Measurements from ENCODE around the gene GTF2I. TPM values are rescaled to one million over a fixed set of nuclear protein-coding genes. Genes with fewer than 3 reads are reported as not detected.
"Not testable (repeated sequence)": the region's sequence is repeated elsewhere in the genome, so short reads cannot be mapped to it uniquely, and the experiment has no call there.

GTF2I gene
- total RNA-seq (2014; rRNA removed; shearing (Covaris generic)) = 178 and 188 TPM in 2 replicates

GRCh38 chr7:74657692-74658177 lies at the start of gene GTF2I:
GTF2I (plus strand) TSS chr7:74657718; CDS start chr7:74689129, 31,411 bp downstream.
- DNase-seq (ENCODE audit: low spot score) = no peak

- DNase-seq (ENCODE audit: low spot score) = peak; percentile 53
These were observed 45.3 kb upstream of the GTF2I start for GRCh38 chr7:74612015-74612829.

- DNase-seq (ENCODE audit: low spot score) = no peak
These were observed 41.4 kb upstream of the GTF2I start for GRCh38 chr7:74615933-74616780.

- no peak for DNase-seq (ENCODE audit: low spot score)
These were observed 40.3 kb upstream of the GTF2I start for GRCh38 chr7:74617180-74617744.

- no peak for DNase-seq (ENCODE audit: low spot score)
These were observed 38.2 kb upstream of the GTF2I start for GRCh38 chr7:74619235-74619860.

- DNase-seq (ENCODE audit: low spot score) = no peak
These were observed 35.2 kb upstream of the GTF2I start for GRCh38 chr7:74622228-74622749.

GRCh38 chr7:74623135-74623534 lies 34.4 kb upstream of the GTF2I start:
- no peak for DNase-seq (ENCODE audit: low spot score)

GRCh38 chr7:74625446-74625845 lies 32.1 kb upstream of the GTF2I start:
- peak; percentile 42 for DNase-seq (ENCODE audit: low spot score)

- DNase-seq (ENCODE audit: low spot score) = no peak
These were observed 29.7 kb upstream of the GTF2I start for GRCh38 chr7:74627661-74628411.

- DNase-seq (ENCODE audit: low spot score) = no peak
These were observed 25.0 kb upstream of the GTF2I start for GRCh38 chr7:74632505-74632904.

GRCh38 chr7:74633451-74633921 lies 24.0 kb upstream of the GTF2I start:
- peak; percentile 47 for DNase-seq (ENCODE audit: low spot score)

GRCh38 chr7:74637745-74638144 lies 19.8 kb upstream of the GTF2I start:
- DNase-seq (ENCODE audit: low spot score) = no peak

- peak; percentile 81 for DNase-seq (ENCODE audit: low spot score)
These were observed 7.5 kb upstream of the GTF2I start for GRCh38 chr7:74650055-74650454.

GRCh38 chr7:74650493-74651132 lies 6.9 kb upstream of the GTF2I start:
- DNase-seq (ENCODE audit: low spot score) = not testable (repeated sequence)

- not testable (repeated sequence) for DNase-seq (ENCODE audit: low spot score)
These were observed 6.4 kb upstream of the GTF2I start for GRCh38 chr7:74651133-74651504.

- no peak for DNase-seq (ENCODE audit: low spot score)
These were observed 3.8 kb upstream of the GTF2I start for GRCh38 chr7:74653686-74654181.

GRCh38 chr7:74654811-74655210 lies 2.7 kb upstream of the GTF2I start:
- no peak for DNase-seq (ENCODE audit: low spot score)

GRCh38 chr7:74655324-74655723 lies 2.2 kb upstream of the GTF2I start:
- no peak for DNase-seq (ENCODE audit: low spot score)

- peak; percentile 25 for DNase-seq (ENCODE audit: low spot score)
These were observed 1.6 kb upstream of the GTF2I start for GRCh38 chr7:74655768-74656440.

All from A172 (cell line).